GM23338 (cell line): Measurements from ENCODE around the gene EBPL. TPM values are rescaled to one million over a fixed set of nuclear protein-coding genes. Genes with fewer than 3 reads are reported as not detected.

Source experiments
- ATAC-seq: fragments of 200-7000 bp; cut with Tn5 transposase; 3 replicates; pipeline ENCODE4 v1.9.1; 2020
- DNase-seq: peaks from one replicate; pipeline ENCODE4 v3.0.0-alpha.2; 2015; ENCODE audit warnings: low spot score
- H2AFZ ChIP-seq: fragments of 200-600 bp; sonication (generic); 2 replicates; pipeline ENCODE4 v1.8.0; 2016; ENCODE audit warnings: antibody characterized with exemption, mild to moderate bottlenecking, moderate library complexity
- H3F3A ChIP-seq: fragments of 200-600 bp; sonication (generic); replicated peaks from 2 replicates; pipeline ENCODE4 v1.8.0; 2017; ENCODE audit warnings: antibody characterized with exemption, mixed run types, low read depth
- H3K27ac ChIP-seq: fragments of 200-600 bp; sonication (generic); 2 replicates; pipeline ENCODE4 v1.6.1; 2016; ENCODE audit warnings: low read depth
- H3K27me3 ChIP-seq: fragments of 200-600 bp; sonication (generic); 2 replicates; pipeline ENCODE4 v1.8.0; 2016; ENCODE audit warnings: mild to moderate bottlenecking, mixed run types, moderate library complexity; ENCODE audit not compliant: insufficient read depth
- H3K36me3 ChIP-seq: fragments of 200-600 bp; sonication (generic); 2 replicates; pipeline ENCODE4 v1.8.0; 2016; ENCODE audit warnings: mild to moderate bottlenecking; ENCODE audit not compliant: insufficient read depth
- H3K4me1 ChIP-seq: fragments of 200-600 bp; sonication (generic); 2 replicates; pipeline ENCODE4 v1.8.0; 2016; ENCODE audit warnings: mild to moderate bottlenecking, moderate library complexity; ENCODE audit not compliant: insufficient read depth
- H3K4me2 ChIP-seq: fragments of 200-600 bp; sonication (generic); 2 replicates; pipeline ENCODE4 v1.7.1; 2017; ENCODE audit warnings: mixed run types
- H3K4me3 ChIP-seq: fragments of 200-600 bp; sonication (generic); 2 replicates; pipeline ENCODE4 v1.6.1; 2016; ENCODE audit warnings: mixed run types
- H3K79me2 ChIP-seq: fragments of 200-600 bp; sonication (generic); replicated peaks from 2 replicates; pipeline ENCODE4 v1.8.0; 2017; ENCODE audit warnings: mild to moderate bottlenecking; ENCODE audit not compliant: insufficient read depth
- H3K9me2 ChIP-seq: fragments of 200-600 bp; sonication (generic); 2 replicates; pipeline ENCODE4 v1.8.0; 2017; ENCODE audit not compliant: insufficient read depth
- H4K20me1 ChIP-seq: fragments of 200-600 bp; sonication (generic); replicated peaks from 2 replicates; pipeline ENCODE4 v1.8.0; 2017; ENCODE audit warnings: mild to moderate bottlenecking; ENCODE audit not compliant: insufficient read depth
- H3K27ac Mint-ChIP-seq: 2 replicates; pipeline ENCODE4 v1.8.0; 2020; ENCODE audit warnings: inconsistent platforms, mild to moderate bottlenecking, moderate library complexity, mixed read lengths
- H3K27me3 Mint-ChIP-seq: 3 replicates; pipeline ENCODE4 v1.8.0; 2022; ENCODE audit warnings: low read depth, mild to moderate bottlenecking, moderate library complexity, mixed read lengths, inconsistent platforms; ENCODE audit not compliant: insufficient read depth, poor library complexity
- H3K36me3 Mint-ChIP-seq: 3 replicates; pipeline ENCODE4 v1.8.0; 2021; ENCODE audit warnings: low read depth, mild to moderate bottlenecking, inconsistent platforms, moderate library complexity, mixed read lengths
- H3K4me1 Mint-ChIP-seq: 3 replicates; pipeline ENCODE4 v1.8.0; 2020; ENCODE audit warnings: mild to moderate bottlenecking, inconsistent platforms, mixed read lengths
- H3K4me3 Mint-ChIP-seq: 3 replicates; pipeline ENCODE4 v1.8.0; 2021; ENCODE audit warnings: moderate library complexity, mild to moderate bottlenecking, inconsistent platforms, mixed read lengths
- H3K9me3 Mint-ChIP-seq: 3 replicates; pipeline ENCODE4 v1.8.0; 2020; ENCODE audit warnings: moderate library complexity, mild to moderate bottlenecking, inconsistent platforms, mixed read lengths
- CREB1 ChIP-seq: fragments of 250-450 bp; sonication (Bioruptor Pico); IDR thresholded peaks from 2 replicates; pipeline ENCODE4 v1.5.0; 2020; ENCODE audit warnings: low read depth, mild to moderate bottlenecking, moderate library complexity
- ETS1 ChIP-seq: IDR thresholded peaks from 2 replicates; pipeline ENCODE4 v1.6.1; 2016; ENCODE audit warnings: antibody characterized with exemption
- EZH2 ChIP-seq: fragments of 200-600 bp; sonication (generic); IDR thresholded peaks from one replicate; pipeline ENCODE4 v1.8.0; 2017; ENCODE audit warnings: antibody characterized with exemption, mild to moderate bottlenecking, low read depth; ENCODE audit not compliant: unreplicated experiment
- EZH2phosphoT487 ChIP-seq: fragments of 200-600 bp; sonication (generic); IDR thresholded peaks from one replicate; pipeline ENCODE4 v1.8.1; 2018; ENCODE audit warnings: antibody characterized with exemption; ENCODE audit not compliant: unreplicated experiment
- JUNB ChIP-seq: IDR thresholded peaks from one replicate; pipeline ENCODE4 v1.6.1; 2016; ENCODE audit warnings: antibody characterized with exemption; ENCODE audit not compliant: unreplicated experiment
- NANOG ChIP-seq: IDR thresholded peaks from 2 replicates; pipeline ENCODE4 v1.6.1; 2016; ENCODE audit warnings: antibody characterized with exemption, borderline replicate concordance
- POLR2AphosphoS5 ChIP-seq: IDR thresholded peaks from 2 replicates; pipeline ENCODE4 v1.6.1; 2016; ENCODE audit warnings: antibody characterized with exemption, low read depth
- STAT1 ChIP-seq: IDR thresholded peaks from one replicate; pipeline ENCODE4 v1.6.1; 2016; ENCODE audit warnings: antibody characterized with exemption; ENCODE audit not compliant: unreplicated experiment
- ZNF114 ChIP-seq: fragments of 250-450 bp; sonication (Bioruptor Pico); IDR thresholded peaks from 2 replicates; pipeline ENCODE4 v1.5.0; 2020; ENCODE audit warnings: mild to moderate bottlenecking, moderate library complexity
- ZNF331 ChIP-seq: fragments of 250-450 bp; sonication (Bioruptor Pico); IDR thresholded peaks from 2 replicates; pipeline ENCODE4 v1.5.0; 2020; ENCODE audit warnings: low read depth, mild to moderate bottlenecking, moderate library complexity
- polyA plus RNA-seq: library from polyadenylated mRNA; unstranded; fragments of >200 nt; fragmentation: Nextera tagmentation; extraction: Ambion mirVana; gene quantifications from 2 replicates; pipeline ENCODE4 v1.2.1, GENCODE V29; 2016
- total RNA-seq: library from RNA; depleted of rRNA; stranded (reverse); fragments of >200 nt; shearing (Covaris generic); gene quantifications from 2 replicates; pipeline ENCODE4 v1.2.3, GENCODE V29; 2014
- TF ChIP-seq, protein P1 (sequence below), 2 experiments: fragments of 200-600 bp in 1 of 2; sonication (generic) in 1 of 2; conservative IDR thresholded peaks; 2 replicates each; pipeline versions ENCODE4 v1.5.1 to v1.6.1; 2016 to 2017; ENCODE audit warnings: antibody characterized with exemption in 2 of 2, low read depth in 2 of 2, mild to moderate bottlenecking in 2 of 2, moderate library complexity in 1 of 2
- TF ChIP-seq, protein P2 (sequence below): IDR thresholded peaks from one replicate; pipeline ENCODE4 v1.6.1; 2018; ENCODE audit warnings: antibody characterized with exemption; ENCODE audit not compliant: unreplicated experiment
- TF ChIP-seq, protein P3 (sequence below): fragments of 250-450 bp; sonication (Bioruptor Pico); IDR thresholded peaks from 2 replicates; pipeline ENCODE4 v1.5.0; 2020; ENCODE audit warnings: mild to moderate bottlenecking, moderate library complexity

Gene EBPL
- total and polyA plus RNA-seq, 2 experiments from 2014 or later, result 231 to 245 TPM

DNA sequence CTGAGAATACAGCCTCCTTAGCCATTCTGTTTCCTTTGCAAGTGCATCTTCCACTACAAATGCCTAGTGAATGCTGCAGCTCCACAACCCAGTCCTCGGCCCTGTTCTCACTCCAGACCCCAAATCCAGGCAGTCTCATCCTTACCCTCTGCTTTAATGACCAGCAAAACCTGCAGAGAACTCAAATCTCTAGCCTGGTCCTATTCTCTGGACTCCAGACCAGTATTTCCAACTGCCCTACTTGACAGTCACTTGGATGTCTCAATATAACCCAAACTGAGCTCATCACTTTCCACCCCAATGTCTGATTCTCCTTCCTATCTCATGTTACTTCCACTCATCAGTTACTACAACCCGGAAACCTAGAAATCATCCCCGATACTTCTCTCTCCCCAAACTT is 2.6 kb upstream of the EBPL start:
- TF ChIP-seq, protein P1, sequence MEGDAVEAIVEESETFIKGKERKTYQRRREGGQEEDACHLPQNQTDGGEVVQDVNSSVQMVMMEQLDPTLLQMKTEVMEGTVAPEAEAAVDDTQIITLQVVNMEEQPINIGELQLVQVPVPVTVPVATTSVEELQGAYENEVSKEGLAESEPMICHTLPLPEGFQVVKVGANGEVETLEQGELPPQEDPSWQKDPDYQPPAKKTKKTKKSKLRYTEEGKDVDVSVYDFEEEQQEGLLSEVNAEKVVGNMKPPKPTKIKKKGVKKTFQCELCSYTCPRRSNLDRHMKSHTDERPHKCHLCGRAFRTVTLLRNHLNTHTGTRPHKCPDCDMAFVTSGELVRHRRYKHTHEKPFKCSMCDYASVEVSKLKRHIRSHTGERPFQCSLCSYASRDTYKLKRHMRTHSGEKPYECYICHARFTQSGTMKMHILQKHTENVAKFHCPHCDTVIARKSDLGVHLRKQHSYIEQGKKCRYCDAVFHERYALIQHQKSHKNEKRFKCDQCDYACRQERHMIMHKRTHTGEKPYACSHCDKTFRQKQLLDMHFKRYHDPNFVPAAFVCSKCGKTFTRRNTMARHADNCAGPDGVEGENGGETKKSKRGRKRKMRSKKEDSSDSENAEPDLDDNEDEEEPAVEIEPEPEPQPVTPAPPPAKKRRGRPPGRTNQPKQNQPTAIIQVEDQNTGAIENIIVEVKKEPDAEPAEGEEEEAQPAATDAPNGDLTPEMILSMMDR (conservative IDR thresholded peaks at IDR 0.05; ENCODE audit: low read depth in 2 of 2), result no peak
- TF ChIP-seq JUNB, result no peak
- TF ChIP-seq, protein P2, sequence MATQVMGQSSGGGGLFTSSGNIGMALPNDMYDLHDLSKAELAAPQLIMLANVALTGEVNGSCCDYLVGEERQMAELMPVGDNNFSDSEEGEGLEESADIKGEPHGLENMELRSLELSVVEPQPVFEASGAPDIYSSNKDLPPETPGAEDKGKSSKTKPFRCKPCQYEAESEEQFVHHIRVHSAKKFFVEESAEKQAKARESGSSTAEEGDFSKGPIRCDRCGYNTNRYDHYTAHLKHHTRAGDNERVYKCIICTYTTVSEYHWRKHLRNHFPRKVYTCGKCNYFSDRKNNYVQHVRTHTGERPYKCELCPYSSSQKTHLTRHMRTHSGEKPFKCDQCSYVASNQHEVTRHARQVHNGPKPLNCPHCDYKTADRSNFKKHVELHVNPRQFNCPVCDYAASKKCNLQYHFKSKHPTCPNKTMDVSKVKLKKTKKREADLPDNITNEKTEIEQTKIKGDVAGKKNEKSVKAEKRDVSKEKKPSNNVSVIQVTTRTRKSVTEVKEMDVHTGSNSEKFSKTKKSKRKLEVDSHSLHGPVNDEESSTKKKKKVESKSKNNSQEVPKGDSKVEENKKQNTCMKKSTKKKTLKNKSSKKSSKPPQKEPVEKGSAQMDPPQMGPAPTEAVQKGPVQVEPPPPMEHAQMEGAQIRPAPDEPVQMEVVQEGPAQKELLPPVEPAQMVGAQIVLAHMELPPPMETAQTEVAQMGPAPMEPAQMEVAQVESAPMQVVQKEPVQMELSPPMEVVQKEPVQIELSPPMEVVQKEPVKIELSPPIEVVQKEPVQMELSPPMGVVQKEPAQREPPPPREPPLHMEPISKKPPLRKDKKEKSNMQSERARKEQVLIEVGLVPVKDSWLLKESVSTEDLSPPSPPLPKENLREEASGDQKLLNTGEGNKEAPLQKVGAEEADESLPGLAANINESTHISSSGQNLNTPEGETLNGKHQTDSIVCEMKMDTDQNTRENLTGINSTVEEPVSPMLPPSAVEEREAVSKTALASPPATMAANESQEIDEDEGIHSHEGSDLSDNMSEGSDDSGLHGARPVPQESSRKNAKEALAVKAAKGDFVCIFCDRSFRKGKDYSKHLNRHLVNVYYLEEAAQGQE, result no peak
- no peak for TF ChIP-seq ZNF114 (CRISPR knock-in tag)
- no peak for TF ChIP-seq STAT1
- no peak for TF ChIP-seq ZNF331 (CRISPR knock-in tag)
- TF ChIP-seq ETS1, result no peak
- TF ChIP-seq POLR2AphosphoS5, result no peak
- TF ChIP-seq, protein P3, sequence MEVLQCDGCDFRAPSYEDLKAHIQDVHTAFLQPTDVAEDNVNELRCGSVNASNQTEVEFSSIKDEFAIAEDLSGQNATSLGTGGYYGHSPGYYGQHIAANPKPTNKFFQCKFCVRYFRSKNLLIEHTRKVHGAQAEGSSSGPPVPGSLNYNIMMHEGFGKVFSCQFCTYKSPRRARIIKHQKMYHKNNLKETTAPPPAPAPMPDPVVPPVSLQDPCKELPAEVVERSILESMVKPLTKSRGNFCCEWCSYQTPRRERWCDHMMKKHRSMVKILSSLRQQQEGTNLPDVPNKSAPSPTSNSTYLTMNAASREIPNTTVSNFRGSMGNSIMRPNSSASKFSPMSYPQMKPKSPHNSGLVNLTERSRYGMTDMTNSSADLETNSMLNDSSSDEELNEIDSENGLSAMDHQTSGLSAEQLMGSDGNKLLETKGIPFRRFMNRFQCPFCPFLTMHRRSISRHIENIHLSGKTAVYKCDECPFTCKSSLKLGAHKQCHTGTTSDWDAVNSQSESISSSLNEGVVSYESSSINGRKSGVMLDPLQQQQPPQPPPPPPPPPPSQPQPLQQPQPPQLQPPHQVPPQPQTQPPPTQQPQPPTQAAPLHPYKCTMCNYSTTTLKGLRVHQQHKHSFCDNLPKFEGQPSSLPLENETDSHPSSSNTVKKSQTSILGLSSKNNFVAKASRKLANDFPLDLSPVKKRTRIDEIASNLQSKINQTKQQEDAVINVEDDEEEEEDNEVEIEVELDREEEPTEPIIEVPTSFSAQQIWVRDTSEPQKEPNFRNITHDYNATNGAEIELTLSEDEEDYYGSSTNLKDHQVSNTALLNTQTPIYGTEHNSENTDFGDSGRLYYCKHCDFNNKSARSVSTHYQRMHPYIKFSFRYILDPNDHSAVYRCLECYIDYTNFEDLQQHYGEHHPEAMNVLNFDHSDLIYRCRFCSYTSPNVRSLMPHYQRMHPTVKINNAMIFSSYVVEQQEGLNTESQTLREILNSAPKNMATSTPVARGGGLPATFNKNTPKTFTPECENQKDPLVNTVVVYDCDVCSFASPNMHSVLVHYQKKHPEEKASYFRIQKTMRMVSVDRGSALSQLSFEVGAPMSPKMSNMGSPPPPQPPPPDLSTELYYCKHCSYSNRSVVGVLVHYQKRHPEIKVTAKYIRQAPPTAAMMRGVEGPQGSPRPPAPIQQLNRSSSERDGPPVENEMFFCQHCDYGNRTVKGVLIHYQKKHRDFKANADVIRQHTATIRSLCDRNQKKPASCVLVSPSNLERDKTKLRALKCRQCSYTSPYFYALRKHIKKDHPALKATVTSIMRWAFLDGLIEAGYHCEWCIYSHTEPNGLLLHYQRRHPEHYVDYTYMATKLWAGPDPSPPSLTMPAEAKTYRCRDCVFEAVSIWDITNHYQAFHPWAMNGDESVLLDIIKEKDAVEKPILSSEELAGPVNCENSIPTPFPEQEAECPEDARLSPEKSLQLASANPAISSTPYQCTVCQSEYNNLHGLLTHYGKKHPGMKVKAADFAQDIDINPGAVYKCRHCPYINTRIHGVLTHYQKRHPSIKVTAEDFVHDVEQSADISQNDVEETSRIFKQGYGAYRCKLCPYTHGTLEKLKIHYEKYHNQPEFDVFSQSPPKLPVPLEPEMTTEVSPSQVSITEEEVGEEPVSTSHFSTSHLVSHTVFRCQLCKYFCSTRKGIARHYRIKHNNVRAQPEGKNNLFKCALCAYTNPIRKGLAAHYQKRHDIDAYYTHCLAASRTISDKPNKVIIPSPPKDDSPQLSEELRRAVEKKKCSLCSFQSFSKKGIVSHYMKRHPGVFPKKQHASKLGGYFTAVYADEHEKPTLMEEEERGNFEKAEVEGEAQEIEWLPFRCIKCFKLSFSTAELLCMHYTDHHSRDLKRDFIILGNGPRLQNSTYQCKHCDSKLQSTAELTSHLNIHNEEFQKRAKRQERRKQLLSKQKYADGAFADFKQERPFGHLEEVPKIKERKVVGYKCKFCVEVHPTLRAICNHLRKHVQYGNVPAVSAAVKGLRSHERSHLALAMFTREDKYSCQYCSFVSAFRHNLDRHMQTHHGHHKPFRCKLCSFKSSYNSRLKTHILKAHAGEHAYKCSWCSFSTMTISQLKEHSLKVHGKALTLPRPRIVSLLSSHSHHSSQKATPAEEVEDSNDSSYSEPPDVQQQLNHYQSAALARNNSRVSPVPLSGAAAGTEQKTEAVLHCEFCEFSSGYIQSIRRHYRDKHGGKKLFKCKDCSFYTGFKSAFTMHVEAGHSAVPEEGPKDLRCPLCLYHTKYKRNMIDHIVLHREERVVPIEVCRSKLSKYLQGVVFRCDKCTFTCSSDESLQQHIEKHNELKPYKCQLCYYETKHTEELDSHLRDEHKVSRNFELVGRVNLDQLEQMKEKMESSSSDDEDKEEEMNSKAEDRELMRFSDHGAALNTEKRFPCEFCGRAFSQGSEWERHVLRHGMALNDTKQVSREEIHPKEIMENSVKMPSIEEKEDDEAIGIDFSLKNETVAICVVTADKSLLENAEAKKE (CRISPR knock-in tag), result no peak
- no peak for TF ChIP-seq NANOG
- no peak for TF ChIP-seq CREB1 (CRISPR knock-in tag)
- no peak for TF ChIP-seq EZH2phosphoT487
- TF ChIP-seq EZH2, result no peak
- Histone ChIP-seq H3K4me3 (no peak overlapping the region), H3K36me3 (peaks cover 3% of the 10 kb centered on the region; the same call in 1 of the 2 replicates), H3F3A (peaks cover 4% of the 10 kb centered on the region; the same call in 1 of the 2 replicates), H3K4me2 (no peak overlapping the region), H3K9me2 (no peaks in the 10 kb centered on the region), H3K27me3 (no peaks in the 10 kb centered on the region), H3K27ac (no peak overlapping the region), H4K20me1 (peaks cover 5% of the 10 kb centered on the region; the same call in 1 of the 2 replicates), H2AFZ (no peak overlapping the region), H3K4me1 (peaks cover 24% of the 10 kb centered on the region), H3K79me2 (peaks cover 20% of the 10 kb centered on the region)
- Mint-ChIP-seq H3K36me3 (peaks cover 17% of the 10 kb centered on the region; the same call in 2 of the 3 replicates), H3K27ac (no peak overlapping the region), H3K9me3 (no peaks in the 10 kb centered on the region), H3K4me1 (peaks cover 40% of the 10 kb centered on the region), H3K4me3 (no peak overlapping the region; the same call in 2 of the 3 replicates), H3K27me3 (peaks cover 16% of the 10 kb centered on the region)
- ATAC-seq, result no peak
- no peak for DNase-seq
